Dedifferentiated amniotic fluid mesenchymal stem cell (primary cell): ENCODE results near the gene TOR1AIP1.
"Not testable (repeated sequence)": the region's sequence is repeated elsewhere in the genome, so short reads cannot be mapped to it uniquely, and the experiment has no call there.

Experiments
- DNase-seq: peaks from one replicate; pipeline ENCODE4 v3.0.0-alpha.2; 2016; ENCODE audit errors: extremely low spot score

Gene TOR1AIP1

GRCh38 chr1:179937668-179938254 lies 55.7 kb downstream of the TOR1AIP1 start:
- DNase-seq, result no peak

- DNase-seq, result no peak
These were observed 56.7 kb downstream of the TOR1AIP1 start for GRCh38 chr1:179938752-179939151.

DNA sequence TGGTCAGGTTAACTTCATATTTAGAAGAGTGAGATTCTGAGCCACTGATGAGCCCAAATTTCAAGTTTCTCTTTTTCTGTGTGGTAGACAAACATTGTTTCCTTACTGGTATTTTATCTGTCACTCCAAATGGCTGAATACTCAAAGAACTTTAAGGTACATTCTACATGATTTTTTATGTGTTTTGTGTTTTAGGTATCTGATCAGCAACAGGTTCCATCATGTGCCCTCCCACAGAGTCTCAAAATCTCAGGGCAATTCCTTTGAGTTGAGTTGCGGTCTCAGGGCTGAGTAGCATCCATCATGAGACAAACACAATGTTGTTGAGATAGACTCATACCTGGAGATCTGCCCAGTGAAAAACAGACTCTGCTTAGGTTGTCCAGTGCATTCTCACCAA lies 57.9 kb downstream of the TOR1AIP1 start:
- DNase-seq, result no peak

GRCh38 chr1:179941454-179941853 lies 59.4 kb downstream of the TOR1AIP1 start:
- DNase-seq, result no peak

DNA sequence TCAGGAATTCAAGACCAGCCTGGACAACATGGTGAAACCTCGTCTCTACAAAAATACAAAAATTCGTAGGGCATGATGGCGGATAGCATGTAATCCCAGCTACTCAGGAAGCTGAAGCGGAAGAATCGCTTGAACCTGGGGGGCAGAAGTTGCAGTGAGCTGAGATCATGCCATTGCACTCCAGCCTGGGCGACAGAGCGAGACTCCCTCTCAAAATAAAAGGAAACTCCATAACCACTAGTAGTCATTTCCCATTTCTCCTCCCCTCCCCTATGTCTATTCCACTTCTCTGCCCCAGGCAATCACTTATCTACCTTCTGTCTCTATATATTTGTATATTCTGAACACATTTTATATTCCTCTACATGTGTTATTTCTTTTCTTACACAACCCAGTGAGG lies 68.6 kb downstream of the TOR1AIP1 start:
- no peak for DNase-seq

DNA sequence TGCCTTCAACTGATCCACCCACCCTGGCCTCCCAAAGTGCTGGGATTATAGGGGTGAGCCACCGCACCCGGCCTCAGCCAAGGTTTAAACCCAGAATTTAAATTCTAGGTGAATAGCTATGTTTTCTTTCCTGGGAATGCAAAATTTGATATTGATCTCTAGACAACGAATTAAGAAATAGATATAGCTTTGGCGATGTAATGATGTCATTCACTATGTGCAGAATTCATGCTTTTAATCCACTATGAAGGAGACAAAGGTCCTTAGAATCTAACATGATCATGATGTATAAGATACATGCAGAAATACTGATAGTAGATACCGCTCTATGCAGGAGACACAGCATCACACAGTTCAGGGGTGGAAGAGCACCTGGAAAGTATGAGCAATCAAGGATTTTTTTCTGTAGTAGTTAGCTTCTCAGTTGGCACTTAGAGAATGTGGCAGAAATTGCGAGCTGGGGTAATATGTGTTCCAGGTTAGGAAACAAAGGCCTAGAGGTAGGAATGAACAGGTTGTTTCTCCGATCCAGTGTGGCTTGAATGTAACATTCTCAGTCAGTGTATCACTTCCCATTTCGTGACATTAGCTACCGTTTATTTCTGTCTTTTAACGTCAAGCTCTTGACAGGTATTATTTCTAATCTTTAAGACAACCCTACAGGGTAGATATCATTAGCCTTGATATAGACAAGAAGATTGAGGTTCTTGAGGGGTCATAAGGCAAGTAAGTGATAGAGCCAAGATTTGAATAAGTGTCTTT lies 69.5 kb downstream of the TOR1AIP1 start:
- no peak for DNase-seq

GRCh38 chr1:179952186-179952585 lies 70.1 kb downstream of the TOR1AIP1 start:
- DNase-seq, result no peak

DNA sequence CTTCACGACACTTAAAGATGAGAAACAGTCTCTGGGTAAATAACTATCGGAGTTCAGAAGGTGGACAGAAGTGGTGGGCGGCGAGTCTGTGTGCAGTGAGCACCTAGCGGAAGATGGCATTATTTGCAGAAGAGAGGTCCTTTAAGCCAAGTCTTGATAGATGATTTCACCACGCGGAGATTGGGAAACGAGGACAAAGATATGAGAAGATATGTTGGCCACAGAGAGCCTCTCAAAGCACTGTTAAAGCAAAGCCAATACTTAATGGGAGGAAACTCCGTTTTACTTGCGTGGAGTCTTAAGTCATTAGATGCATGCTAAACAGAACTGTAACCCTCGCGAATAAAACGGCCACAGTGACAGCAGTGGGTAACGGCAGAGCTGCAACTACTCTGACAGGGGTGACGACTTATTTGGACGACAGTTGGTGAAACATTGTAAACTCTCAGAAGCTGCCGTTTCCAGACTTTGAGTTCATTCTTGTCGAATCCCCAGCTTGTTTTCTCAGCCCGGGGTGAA lies 71.9 kb downstream of the TOR1AIP1 start:
- no peak for DNase-seq

DNA sequence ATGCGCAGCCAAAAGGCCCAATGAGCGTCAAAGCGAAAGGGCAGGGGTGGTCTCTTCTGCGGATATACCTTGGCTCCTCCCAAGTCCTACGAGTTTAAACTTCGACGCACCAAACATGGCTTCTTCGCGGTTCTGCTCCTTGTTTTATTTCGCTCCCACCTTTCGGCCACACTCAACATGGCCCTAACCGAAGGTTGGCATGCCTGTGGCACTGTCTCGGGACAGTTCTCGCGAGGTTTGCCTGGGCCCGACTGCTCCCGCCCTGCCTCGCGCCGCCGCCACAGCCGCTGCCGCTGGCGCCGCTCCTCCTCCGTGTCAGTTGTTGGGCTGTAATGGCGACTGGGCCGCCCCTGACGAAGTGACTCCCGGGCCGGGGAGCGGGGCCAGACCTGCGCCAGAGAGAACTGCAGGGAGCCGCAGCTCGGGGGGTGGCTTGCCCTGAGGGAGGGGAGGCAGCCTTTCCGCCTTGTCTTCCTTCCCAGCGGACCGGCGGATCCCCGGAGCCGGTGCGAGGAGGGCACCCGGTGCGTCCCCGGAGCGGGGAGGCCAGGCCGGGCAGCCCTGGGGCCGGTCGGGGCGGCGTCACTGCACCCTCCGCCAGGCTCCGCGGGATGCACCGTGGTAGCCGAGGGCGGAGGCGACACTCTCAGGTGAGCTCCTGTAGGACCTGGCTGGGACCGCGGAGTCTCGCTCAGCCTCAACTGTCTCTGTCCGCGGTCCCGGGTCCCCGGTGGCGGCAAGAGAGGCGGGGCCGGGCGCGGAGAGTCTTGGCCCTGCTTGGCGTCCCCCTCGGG lies 72.6 kb downstream of the TOR1AIP1 start, which contains the start of gene CEP350:
TSS of gene CEP350 (plus strand) at position 318 of the 794 bp plus-strand sequence. CDS start 31,372 bp downstream, outside the sequence.
- DNase-seq, result peak; percentile 99

DNA sequence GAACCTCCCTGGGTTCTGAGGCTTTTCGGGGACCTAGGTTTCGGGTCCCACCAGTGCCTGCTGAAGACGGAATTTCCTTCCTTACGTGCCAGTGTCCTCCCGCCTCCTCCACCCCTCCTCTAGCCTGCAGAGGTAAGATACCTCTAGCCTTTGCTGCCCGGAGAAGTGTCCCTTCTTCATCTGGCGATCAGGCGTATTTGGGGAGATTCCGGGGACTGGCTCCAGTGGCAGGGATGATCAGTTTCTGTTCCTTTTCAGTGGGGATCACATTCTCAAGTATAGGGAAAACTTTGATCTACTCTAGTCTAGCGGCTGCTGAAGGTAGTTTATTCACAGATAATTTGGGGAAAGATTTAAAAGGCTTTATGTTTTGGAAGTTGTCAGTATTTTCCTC lies 73.2 kb downstream of the TOR1AIP1 start:
- DNase-seq, result no peak

- no peak for DNase-seq
These were observed 73.6 kb downstream of the TOR1AIP1 start for GRCh38 chr1:179955731-179956130.

GRCh38 chr1:179958359-179958758 lies 76.3 kb downstream of the TOR1AIP1 start:
- DNase-seq, result no peak

DNA sequence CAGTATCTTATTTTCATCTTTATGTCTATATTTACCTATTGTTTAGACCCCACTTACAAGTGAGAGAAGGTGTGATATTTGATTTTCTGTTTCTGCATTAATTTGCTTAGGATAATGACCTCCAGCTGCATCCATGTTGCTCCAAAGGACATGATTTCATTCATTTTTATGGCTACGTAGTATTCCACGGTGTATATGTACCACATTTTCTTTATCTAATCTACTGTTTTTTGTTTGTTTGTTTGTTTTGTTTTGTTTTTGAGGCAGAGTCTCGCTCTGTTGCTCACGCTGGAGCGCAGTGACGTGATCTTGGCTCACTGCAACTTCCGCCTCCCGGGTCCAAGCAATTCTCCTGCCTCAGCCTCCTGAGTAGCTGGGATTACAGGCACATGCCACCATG lies 80.1 kb downstream of the TOR1AIP1 start:
- DNase-seq, result not testable (repeated sequence)

- DNase-seq, result no peak
These were observed 84.5 kb downstream of the TOR1AIP1 start for GRCh38 chr1:179966551-179966950.

DNA sequence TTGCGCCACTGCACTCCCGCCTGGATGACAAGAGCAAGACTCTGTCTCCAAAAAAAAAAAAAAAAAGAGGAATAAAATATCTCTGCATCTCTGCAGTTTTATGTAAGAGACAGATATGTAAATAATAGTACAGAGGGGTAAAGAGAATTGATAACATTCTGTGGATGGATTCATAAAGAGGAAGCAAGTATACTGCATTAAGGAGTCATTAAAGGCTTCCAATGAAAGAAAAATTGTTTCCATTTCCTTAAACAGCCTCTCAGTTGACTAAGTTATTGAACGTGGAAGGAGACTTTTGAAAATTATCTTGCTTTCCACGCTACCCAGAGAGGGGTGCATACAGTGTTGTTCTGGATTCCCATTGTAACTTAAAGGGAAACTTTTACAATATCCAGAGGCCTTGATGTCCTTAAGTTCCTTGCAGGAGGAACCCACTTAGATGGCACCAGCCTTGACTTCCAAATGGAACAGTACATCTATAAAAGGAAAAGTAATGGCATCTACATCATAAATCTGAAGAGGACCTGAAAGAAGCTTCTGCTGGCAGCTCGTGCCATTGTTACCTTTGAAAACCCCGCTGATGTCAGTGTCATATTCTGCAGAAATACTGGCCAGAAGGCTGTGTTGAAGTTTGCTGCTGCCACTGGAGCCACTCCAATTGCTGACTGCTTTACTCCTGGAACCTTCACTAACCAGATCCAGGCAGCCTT lies 86.4 kb downstream of the TOR1AIP1 start:
- no peak for DNase-seq

- DNase-seq, result no peak
These were observed 87.2 kb downstream of the TOR1AIP1 start for GRCh38 chr1:179968994-179969919.
